Measurements from ENCODE around the gene DNAH11. TPM values are rescaled to one million over a fixed set of nuclear protein-coding genes. Genes with fewer than 3 reads are reported as not detected.

Gene DNAH11
- total RNA-seq, 1 experiment from 2014 or later: 0.91 TPM

DNA sequence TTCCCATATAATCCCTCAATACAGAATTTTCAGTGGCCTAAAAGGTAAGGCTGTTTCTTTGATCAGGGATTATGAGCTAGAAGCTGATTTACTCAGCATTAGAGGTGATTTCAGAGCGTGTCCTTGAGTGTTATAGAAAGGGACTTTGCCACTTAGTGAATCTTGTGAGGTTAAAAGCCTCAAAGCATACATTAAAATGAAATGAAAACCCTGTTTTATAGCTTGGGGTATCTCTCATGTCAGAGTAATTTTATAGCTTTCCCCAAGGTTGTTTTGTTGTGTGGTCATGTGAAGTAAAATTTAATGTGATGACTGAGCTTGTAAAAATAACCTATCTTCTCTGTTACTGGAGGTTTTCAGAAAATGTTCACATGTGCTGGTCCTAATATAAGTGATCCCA is 204.1 kb downstream of the DNAH11 start:
- no peak for DNase-seq (ENCODE audit: unreplicated experiment)
- no peaks in the 10 kb centered on the region for H3K9me3 Mint-ChIP-seq (ENCODE audit: unreplicated experiment)

GRCh38 chr7:21747806-21748205 is 205.0 kb downstream of the DNAH11 start:
- Mint-ChIP-seq H3K27ac (ENCODE audit: low read depth, unreplicated experiment) (no peak overlapping the region), H3K27me3 (ENCODE audit: insufficient read depth, unreplicated experiment) (no peaks in the 10 kb centered on the region), H3K4me1 (ENCODE audit: insufficient read depth, unreplicated experiment) (no peaks in the 10 kb centered on the region), H3K9me3 (ENCODE audit: unreplicated experiment) (no peaks in the 10 kb centered on the region), H3K36me3 (ENCODE audit: insufficient read depth, unreplicated experiment) (no peaks in the 10 kb centered on the region), H3K4me3 (ENCODE audit: unreplicated experiment) (no peak overlapping the region)
- ChIA-PET POLR2A (no interaction called here), CTCF (no interaction called here)
- intact Hi-C loops (cut with micrococcal nuclease): no loop called here
- no peak for DNase-seq (ENCODE audit: unreplicated experiment)
- no TSS peak for BruUV-seq (replicated peaks)
- TF ChIP-seq, protein P1, sequence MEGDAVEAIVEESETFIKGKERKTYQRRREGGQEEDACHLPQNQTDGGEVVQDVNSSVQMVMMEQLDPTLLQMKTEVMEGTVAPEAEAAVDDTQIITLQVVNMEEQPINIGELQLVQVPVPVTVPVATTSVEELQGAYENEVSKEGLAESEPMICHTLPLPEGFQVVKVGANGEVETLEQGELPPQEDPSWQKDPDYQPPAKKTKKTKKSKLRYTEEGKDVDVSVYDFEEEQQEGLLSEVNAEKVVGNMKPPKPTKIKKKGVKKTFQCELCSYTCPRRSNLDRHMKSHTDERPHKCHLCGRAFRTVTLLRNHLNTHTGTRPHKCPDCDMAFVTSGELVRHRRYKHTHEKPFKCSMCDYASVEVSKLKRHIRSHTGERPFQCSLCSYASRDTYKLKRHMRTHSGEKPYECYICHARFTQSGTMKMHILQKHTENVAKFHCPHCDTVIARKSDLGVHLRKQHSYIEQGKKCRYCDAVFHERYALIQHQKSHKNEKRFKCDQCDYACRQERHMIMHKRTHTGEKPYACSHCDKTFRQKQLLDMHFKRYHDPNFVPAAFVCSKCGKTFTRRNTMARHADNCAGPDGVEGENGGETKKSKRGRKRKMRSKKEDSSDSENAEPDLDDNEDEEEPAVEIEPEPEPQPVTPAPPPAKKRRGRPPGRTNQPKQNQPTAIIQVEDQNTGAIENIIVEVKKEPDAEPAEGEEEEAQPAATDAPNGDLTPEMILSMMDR (IDR thresholded peaks at IDR 0.05; ENCODE audit: unreplicated experiment): no peak

More for the DNA sequence above, 204.1 kb downstream of the DNAH11 start:
- ChIA-PET POLR2A (no interaction called here), CTCF (interaction anchor here (0.9 kb wide), 1 partner anchor 123 kb away, joined by 4 read pairs; no protein-coding TSS in a partner anchor)
- Mint-ChIP-seq H3K27ac (ENCODE audit: low read depth, unreplicated experiment) (no peak overlapping the region), H3K27me3 (ENCODE audit: insufficient read depth, unreplicated experiment) (no peaks in the 10 kb centered on the region), H3K4me3 (ENCODE audit: unreplicated experiment) (no peak overlapping the region), H3K4me1 (ENCODE audit: insufficient read depth, unreplicated experiment) (no peaks in the 10 kb centered on the region), H3K36me3 (ENCODE audit: insufficient read depth, unreplicated experiment) (no peaks in the 10 kb centered on the region)
- BruUV-seq (replicated peaks): no TSS peak
- intact Hi-C loops (cut with micrococcal nuclease): no loop called here
- TF ChIP-seq, protein P1 (IDR thresholded peaks at IDR 0.05; ENCODE audit: unreplicated experiment): no peak

DNA sequence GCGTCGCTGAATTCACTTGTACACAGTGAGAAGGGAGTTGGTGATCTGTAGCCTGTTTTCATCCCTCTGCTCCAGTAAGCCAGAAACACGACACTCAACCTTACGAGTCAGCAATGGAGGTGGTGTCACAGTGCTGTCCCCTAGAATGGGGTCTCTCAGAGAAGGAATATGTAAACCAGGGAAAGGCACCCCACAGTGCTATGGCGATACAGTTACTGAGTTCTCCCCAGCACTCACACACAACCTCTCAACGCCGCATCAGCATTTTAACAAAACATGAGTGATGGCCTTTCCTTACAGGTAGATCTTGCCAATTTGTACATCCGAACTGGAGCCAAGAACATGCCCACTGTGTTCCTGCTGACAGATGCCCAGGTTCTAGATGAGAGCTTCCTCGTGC is 206.5 kb downstream of the DNAH11 start:
- no peak overlapping the region for H3K4me3 Mint-ChIP-seq (ENCODE audit: unreplicated experiment)
- H3K27ac Mint-ChIP-seq (ENCODE audit: low read depth, unreplicated experiment): no peak overlapping the region
- intact Hi-C loops (cut with micrococcal nuclease): no loop called here
- H3K9me3 Mint-ChIP-seq (ENCODE audit: unreplicated experiment): no peaks in the 10 kb centered on the region
- H3K27me3 Mint-ChIP-seq (ENCODE audit: insufficient read depth, unreplicated experiment): no peaks in the 10 kb centered on the region
- TF ChIP-seq, protein P1 (IDR thresholded peaks at IDR 0.05; ENCODE audit: unreplicated experiment): no peak
- ChIA-PET POLR2A (no interaction called here), CTCF (no interaction called here)
- no peak for DNase-seq (ENCODE audit: unreplicated experiment)
- H3K36me3 Mint-ChIP-seq (ENCODE audit: insufficient read depth, unreplicated experiment): no peaks in the 10 kb centered on the region
- BruUV-seq (replicated peaks): no TSS peak
- H3K4me1 Mint-ChIP-seq (ENCODE audit: insufficient read depth, unreplicated experiment): no peaks in the 10 kb centered on the region

- no peak for DNase-seq (ENCODE audit: unreplicated experiment)
- no TSS peak for BruUV-seq (replicated peaks)
- TF ChIP-seq, protein P1 (IDR thresholded peaks at IDR 0.05; ENCODE audit: unreplicated experiment): no peak
- ChIA-PET POLR2A (interaction anchor here (1.1 kb wide), 1 partner anchor 10 kb away, joined by 5 read pairs; no protein-coding TSS in a partner anchor), CTCF (interaction anchor here (3.2 kb wide), 1 partner anchor 14 kb away, joined by 15 read pairs; no protein-coding TSS in a partner anchor)
- H3K4me1 Mint-ChIP-seq (ENCODE audit: insufficient read depth, unreplicated experiment): no peaks in the 10 kb centered on the region
- no peaks in the 10 kb centered on the region for H3K9me3 Mint-ChIP-seq (ENCODE audit: unreplicated experiment)
- no peak overlapping the region for H3K27ac Mint-ChIP-seq (ENCODE audit: low read depth, unreplicated experiment)
- intact Hi-C loops (cut with micrococcal nuclease): no loop called here
- no peak overlapping the region for H3K4me3 Mint-ChIP-seq (ENCODE audit: unreplicated experiment)
- no peaks in the 10 kb centered on the region for H3K27me3 Mint-ChIP-seq (ENCODE audit: insufficient read depth, unreplicated experiment)
- H3K36me3 Mint-ChIP-seq (ENCODE audit: insufficient read depth, unreplicated experiment): no peaks in the 10 kb centered on the region
Measured at GRCh38 chr7:21753071-21753470, 210.2 kb downstream of the DNAH11 start.

Data from MCF 10A (cell line).